Measurements from ENCODE around the gene GTF3C2.
A peak's percentile ranks its signal among the peaks of the same experiment; 100 is the strongest.
"Not testable (repeated sequence)": the region's sequence is repeated elsewhere in the genome, so short reads cannot be mapped to it uniquely, and the experiment has no call there.

Gene GTF3C2

DNA sequence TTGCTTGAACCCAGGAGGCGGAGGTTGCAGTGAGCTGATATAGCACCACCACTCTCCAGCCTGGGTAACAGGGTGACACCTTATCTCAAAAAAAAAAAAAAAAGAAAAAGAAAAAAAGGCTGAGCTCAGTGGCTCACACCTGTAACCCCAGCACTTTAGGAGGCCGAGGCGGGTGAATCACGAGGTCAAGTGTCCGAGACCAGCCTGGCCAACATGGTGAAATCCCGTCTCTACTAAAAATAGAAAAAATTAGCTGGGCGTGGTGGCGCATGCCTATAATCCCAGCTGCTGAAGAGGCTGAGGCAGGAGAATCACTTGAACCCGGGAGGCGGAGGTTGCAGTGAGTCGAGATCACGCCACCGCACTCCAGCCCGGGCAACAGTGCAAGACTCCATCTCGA is 36.7 kb downstream of the GTF3C2 start:
- not testable (repeated sequence) for DNase-seq

DNA sequence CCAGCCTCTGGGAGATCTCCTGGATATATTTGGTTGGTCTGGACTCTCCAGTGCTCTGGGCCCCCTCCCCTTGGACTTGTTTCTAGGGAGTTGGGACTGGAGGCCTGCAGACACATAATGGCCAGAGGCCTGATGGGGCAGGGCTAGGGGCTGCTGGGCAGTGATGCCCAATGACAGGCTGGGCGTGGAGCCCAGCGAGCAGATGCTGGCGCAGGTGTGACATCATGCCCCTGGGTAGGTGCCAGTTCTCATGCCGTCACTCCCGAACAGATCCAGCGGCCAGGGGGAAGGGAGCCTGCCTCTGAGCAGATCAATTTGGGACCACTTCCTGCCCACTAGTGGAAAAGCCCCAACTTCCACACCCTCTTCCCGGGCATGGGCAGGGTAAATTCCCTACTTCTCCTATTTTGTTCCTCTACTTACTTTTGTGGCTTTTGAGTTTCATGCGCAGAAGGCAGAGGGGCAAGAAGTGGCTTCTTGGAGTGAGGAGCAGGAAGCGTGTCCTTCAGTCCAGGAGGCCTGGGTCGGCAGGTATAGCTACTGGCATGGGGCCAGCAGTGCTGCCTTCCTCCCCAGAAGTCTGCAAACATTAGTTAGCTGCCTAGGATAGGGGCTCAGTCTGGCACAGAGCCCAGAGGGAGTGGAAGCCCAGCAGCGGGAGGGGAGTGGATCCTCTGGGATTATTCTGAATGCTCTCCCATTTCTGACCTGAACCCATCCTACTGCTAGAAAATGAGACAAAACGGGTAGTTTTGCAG is 39.7 kb downstream of the GTF3C2 start:
- peak; percentile 76 to 86 for DNase-seq

DNA sequence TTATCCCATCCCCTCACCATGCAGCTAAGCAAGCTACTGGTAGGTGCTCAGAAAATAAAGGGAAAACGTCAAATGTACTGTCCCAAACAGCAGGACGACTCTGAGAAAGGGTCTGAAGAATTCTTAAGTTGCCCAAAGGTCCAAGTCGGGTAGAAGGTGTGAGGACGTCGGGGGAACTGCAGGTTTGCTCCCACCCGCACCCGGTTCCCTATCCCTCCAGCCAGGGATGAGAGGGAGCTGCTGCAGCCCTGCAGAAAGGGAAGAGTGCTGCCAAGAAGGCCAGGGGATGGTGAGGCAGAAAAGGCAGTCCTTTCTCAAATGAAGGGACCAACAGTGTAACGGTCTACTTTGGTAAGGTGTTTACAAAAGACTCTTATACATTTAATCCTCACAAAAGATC is 41.4 kb downstream of the GTF3C2 start:
- no peak for DNase-seq

DNA sequence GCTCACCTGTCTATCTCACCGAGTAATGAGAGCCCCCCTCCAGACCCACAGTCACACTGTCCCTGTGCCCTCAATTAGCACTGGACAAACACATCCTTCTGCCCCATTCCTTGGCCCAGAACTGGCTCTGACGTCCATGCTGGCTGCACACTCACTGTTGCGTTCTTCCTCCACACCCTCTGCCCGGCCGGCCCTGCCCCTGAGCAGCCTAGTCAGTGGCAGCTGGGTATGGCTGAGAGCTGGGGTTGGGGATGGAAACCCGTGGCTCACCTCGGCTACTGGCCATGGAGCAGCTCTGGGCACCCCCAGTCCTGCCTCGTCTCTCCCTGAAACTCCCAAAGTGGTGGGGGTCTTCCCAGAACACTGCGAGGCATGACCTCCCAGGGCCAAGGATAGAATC is 41.9 kb downstream of the GTF3C2 start:
- DNase-seq: no peak

DNA sequence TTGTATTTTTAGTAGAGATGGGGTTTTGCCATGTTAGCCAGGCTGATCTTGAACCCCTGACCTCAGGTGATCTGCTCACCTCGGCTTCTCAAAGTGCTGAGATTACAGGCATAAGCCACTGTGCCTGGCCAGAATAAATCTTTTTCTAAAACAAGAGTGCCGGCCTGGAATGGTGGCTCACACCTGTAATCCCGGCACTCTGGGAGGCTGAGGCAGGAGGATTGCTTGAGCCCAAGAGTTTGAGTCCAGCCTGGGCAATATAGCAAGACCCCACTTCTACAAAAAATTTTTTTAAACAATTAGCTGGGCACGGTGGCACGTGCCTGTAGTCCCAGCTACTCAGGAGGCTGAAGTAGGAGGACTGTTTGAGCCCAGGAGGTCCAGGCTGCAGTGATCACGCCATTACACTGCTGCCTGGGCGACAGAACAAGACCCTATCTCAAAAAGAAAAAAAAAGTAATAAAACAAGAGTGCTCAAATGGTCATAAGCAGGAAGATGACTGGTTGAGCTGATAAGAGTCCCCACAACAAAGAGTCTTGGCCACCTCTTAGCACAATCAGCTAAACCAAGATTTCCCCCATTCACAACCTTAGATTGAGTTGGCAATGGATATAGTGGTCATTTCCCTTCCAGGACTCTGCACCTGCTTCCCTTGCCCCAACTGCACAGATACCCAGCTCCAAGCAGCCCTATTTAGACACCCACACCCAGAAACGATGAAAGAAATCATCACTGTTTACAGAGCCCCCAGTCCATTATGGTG is 42.5 kb downstream of the GTF3C2 start:
- no peak for DNase-seq

DNA sequence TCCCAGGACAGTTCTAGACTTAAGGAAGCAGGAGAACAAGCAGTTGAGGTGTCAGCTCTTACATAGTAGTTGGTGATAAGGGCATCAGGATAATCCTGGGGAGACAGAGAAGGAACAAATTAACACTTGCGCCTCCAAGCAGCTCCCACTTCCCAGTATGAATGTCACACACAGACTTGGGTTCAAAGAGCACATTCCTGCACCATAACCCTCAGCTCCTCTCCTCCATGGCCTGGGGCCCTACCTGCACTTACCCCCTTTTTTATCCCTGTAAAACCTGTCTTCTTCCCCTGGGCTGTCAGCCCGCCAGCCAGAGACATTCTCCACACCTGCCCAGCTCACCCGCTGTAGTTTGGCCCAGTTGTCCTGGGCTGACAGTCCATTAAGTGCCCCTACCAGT is 44.4 kb downstream of the GTF3C2 start:
- no peak for DNase-seq

DNA sequence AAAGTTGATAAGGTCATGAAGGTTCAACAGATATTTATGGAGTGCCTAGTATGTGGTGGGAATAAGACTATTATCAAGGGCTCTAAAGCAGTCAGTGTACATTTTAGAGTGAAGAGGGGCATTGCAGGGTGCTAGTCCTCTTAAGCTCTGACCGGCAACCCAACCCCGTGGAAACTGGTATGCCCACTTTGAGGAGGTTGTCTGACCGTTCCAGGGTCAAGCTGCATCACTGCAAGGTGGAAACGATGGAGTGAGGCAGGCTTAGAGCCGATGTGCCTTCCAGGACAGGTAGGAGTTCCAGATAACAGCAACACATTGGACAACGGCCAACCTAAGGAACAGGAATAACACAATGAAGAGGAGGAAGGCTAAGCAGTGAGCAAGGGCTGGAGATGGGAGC is 46.9 kb downstream of the GTF3C2 start:
- no peak for DNase-seq

DNA sequence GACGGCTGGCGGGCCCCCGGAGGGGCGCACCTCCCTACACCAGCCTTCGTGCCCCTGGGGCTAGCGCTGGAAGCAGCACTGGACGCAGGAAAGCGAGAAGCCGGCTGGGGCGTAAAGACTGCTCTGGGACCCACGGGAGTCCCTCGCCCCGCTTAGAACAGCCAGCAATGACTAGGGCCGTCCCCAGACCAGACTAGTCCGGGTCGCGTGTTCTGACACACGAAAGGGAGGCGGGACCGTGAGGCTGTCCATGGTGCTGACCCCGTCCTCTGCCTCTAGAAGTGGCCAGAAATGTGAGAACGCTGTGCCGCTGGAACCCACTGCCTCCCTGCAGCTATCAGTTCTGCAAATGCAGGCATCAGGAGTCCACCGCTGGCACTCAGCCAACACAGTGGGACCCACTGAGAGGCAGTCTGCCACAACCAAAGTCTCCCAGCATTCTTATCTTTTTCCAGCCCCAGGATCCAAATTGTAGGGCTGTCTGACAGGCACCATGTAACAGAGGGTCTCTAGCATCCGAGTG is 48.1 kb downstream of the GTF3C2 start, which contains the start of gene UCN:
Gene UCN (minus strand): TSS at position 87 of the 523 bp plus-strand sequence. CDS start 550 bp downstream, outside the sequence.
- no peak for DNase-seq

DNA sequence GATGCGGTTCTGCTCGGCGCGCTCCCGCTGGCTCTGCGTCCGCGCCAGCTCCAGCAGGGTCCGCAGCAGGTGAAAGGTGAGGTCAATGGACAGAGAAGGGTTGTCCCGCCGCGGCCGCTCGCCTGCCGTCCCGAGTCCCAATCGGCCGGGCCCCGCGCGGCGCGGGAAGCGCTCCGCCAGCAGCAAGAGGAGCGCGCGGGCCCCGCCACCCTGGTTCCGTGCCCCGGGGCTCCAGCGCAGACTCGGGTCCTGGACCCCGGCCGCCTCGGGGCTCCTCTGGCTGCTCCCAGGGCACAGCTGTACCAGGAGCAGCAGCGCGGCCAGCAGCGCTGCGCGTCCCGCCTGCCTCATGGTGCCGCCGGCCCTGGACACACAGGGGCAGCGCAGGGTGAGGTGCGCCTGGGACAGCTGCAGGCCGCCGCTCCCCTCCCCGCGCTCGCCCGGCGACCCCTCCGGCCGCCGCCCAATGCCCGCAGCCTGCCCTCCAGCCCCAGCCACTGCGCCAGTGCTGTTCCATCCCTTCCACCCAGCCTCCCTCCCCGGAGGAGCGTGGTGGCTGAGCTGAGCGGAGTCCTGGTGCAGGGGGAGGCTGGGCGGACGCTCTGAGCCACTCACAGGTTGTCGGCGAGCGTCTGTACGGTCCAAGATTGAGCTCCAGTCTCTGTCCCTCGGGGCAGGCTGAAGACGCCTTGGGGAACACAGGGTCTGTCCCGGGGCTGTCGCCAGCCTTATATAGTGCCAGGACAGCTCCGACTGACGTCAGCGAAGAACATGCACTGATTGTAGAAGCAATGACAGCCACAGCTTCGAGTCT is 48.8 kb downstream of the GTF3C2 start:
- DNase-seq: no peak

DNA sequence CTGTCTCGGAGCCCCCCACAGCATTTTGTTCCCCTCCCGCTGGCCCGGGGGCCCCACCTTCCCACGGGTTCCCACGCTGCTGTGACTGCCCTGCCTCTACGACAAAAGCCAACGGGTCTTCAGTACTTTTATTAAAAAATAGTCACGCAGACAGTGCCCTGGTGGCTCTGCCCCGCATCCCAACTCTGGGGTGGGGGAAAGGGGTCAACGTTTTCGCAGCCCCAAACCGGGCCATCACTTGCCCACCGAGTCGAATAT is 49.3 kb downstream of the GTF3C2 start:
- DNase-seq: no peak

DNA sequence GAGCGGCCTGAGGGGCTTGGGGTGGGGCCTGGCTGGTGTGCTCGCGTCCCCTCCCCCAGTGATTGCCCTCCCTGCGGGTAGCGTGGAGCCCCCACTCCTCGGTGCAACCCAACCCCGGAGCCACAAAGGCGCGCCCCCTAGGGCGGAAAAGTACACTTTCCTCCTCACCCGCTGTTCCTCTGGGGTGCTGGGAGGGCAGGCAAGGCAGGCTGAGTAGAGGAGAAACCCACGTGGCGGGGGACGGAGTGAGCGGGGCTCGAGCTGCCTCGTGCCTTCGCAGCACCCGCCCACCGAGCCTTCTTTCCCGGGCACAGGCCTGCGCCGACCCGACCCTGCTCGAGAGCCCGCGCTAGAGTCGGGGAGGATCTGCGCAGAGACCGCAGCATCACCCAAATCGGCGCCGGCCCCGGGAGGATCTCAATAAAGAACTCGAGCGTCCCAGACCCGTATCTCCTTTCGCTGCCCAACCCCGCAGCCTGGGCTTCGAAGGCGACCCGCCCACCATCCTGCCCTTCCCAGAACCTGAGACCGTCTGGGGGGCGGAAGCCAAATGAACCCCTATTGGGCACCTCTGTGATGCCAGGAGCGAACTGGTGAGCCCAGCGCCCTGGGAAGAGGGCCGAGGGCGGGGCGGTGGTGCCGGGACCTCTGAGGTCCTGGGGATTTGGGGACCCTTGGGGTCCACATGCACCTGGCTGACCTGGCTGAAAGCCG is 49.8 kb downstream of the GTF3C2 start:
- DNase-seq: no peak

DNA sequence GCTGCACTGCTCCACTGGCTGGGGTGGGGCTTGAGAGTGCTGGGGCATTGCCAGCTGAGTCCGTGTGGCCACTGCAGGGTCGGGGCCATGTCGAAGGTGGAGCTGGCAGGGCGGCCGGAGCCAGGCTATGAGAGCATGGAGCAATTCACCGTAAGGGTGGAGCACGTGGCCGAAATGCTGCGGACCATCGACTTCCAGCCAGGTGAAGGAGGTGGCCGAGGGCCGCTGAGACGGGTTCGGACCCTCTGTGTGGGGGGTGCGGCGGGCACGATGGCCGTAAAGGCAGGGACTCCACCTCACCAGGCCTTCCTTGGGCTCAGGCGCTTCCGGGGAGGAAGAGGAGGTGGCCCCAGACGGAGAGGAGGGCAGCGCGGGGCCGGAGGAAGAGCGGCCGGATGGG is 50.4 kb downstream of the GTF3C2 start:
- no peak for DNase-seq

DNA sequence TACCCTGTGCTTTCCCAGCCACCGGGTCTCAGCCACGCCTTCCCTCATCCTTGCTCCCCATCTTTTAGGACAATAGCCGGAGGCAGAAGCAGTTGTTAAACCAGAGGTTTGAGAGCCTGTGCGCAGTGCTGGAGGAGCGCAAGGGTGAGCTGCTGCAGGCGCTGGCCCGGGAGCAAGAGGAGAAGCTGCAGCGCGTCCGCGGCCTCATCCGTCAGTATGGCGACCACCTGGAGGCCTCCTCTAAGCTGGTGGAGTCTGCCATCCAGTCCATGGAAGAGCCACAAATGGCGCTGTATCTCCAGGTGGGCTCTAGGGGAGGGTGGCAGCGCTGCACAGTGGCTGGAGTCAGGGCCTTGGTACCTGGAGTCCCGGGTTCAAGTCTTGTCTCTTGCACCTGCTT is 51.0 kb downstream of the GTF3C2 start:
- no peak for DNase-seq

DNA sequence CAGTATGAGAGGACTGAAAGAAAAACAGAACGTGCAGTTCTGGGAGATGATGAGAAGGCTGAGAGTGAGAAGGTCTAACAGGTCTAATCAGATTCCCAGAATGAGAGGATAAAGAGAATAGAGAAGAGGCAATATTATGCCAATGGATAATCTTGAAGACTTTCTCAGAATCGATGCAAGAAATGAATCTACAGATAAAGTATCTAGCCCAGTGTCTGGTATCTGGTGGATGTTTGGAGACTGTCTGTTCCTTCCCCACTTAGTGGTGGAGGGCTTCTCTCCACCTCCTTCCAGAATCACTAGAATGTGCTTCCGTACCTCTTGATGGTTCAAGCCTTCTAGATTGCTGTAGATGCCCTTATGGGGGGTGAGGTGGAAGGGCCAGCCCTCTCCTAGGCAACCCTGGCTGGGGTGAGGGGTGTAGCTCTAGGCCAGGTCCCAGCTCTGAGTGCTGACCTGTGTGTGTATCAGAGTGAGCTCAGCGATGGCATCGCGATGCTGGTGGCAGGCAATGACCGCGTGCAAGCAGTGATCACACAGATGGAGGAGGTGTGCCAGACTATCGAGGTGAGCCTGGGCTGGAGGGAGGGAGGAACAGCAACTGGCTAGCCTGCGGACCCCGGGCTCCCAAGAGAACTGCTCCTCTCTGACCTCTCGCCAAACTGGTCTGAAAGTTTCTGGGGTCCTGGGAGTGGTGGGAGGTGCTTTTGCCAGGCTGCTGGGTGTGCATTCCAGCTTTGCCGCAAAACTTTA is 51.9 kb downstream of the GTF3C2 start:
- DNase-seq: no peak

DNA sequence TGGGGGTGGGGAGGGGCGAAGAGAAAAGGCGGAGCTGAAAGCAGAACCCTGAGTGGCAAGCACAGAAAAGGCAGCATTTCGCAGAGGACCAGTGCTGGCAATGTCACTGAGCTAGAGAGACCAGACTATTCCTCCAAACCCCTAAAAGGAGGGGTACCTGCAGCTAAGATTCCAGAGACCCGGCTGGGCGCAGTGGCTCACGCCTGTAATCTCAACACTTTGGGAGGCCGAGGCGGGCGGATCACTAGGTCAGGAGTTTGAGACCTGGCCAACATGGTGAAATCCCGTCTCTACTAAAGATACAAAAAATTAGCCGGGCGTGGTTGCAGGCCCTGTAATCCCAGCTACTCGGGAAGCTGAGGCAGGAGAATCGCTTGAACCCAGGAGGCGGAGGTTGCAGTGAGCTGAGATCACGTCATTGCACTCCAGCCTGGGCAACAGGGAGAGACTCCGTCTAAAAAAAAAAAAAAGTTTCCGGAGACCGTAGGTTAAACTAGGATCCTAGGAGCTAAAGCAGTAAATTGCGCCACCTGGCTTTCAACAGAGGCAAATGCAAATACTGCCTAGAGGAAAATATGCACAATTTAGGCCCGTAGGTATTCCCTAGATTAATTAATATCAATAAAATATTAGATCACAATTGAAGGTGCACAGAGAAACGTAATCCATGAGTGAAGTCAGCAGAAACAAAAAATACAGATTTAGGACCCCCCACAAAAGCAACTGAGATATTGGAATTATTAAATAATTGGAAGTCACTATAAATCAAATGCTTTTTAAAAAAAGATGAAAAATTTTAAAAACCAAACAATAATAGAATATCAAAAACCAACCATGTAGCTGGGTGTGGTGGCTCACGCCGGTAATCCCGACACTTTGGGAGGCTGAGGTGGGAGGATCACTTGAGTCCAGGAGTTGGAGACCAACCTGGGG is 53.2 kb downstream of the GTF3C2 start:
- DNase-seq: peak; percentile 76

DNA sequence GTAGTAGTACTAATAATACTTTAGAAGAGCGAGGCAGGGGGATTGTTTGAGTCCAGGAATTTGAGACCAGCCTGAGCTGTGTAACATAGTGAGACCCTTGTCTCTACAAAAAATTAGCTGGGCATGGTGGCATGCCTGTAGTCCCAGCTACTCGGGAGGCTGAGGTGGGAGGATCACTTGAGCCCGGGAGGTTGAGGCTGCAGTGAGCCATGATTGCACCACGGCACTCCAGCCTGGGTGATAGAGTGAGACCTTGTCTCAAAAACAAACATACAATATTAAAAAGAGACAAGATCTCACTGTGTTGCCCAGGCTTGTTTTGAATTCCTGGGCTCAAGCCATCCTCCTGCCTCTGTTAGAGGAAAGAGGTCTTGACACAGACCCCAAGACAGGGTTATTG is 56.0 kb downstream of the GTF3C2 start:
- DNase-seq: not testable (repeated sequence)

DNA sequence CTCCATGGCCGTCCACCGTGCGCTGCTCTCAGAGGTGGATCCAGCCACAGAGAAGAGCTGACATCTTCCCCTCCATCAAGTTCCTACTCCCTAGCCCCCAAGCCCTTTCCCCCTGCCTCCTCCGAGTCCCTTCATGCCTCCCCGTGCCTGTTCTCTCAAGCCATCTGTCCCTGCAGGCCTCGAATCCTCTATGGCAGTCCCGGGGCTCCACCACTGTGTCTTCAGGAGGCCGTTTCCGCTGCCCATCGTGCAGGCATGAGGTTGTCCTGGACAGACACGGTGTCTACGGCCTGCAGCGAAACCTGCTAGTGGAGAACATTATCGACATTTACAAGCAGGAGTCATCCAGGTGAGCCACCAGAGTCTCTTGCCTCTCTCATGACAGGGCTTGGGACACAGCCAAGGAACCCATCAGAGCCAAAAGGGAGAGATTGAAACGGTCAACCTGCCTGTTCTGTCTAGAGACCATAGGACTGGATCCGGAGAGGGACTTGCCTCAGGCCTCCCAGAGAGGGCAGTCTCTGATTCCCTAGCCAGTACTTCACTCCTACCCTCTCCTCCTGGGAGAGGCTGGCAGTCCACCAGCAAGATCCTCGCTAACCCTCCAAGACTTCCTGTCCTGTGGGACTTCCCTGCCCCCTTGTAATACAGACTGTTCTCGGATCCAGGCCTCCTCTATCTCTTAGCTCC is 58.0 kb downstream of the GTF3C2 start:
- DNase-seq: no peak

DNA sequence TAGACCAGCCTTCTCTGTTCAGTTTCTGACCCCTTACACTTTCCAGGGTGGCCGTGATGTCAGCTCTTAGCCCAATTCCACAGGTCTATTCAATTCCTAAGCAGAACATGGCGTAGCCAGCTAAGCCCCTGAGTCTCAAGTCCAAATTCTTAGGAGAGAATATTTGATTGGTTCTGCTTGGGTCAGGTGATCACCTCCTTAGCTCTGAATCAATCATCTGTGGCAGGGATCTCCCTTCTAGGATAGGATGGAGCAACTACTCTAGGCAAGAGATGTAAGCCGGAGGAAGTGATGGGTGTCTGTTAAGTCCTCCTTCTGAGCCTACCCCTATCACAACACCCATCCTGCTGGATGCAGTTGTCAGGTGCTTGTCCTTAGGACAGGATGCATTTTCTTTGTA is 59.4 kb downstream of the GTF3C2 start:
- DNase-seq: no peak

DNA sequence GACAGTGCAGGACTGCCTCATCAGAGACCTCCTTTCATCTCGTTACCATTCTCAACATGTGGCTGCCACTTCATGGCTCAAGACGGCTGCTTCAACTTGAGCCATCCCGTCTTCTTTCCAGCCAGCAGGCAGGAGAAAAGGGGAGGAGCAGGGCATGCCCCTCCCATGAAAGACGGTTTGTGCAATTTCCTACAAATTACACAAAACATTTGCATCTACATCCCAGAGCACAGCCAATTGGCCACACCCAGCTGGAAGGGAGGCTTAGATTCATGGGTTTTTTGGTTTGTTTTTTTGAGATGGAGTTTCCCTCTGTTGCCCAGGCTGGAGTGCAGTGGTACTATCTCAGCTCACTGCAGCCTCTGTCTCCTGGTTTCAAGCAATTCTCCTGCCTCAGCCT is 60.1 kb downstream of the GTF3C2 start:
- no peak for DNase-seq

DNA sequence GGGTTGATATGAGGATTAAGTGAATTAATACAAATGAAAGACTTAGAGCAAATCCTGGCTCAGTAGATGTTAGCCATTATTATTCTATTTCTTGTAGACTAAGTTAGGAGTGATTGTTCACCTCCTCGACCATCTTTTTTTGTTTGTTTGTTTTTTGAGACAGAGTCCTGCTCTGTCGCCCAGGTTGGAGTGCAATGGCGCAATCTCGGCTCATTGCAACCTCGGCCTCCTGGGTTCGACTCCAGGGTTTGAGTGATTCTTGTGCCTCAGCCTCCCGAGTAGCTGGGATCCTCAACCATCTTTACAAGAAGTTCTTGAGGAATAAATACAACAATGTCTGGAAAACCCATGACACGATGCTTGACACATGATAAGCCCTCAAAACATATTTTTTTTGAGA is 61.6 kb downstream of the GTF3C2 start:
- no peak for DNase-seq

All from SHP77 (cell line).